K562 (cell line): ENCODE measurements around the gene BTF3L4. TPM values are rescaled to one million over a fixed set of nuclear protein-coding genes. Genes with fewer than 3 reads are reported as not detected.

Experiments used
- CTBP1 ChIP-seq: fragments of 450-650 bp; IDR thresholded peaks from 2 replicates; pipeline ENCODE4 v1.6.1; 2016; ENCODE audit warnings: borderline replicate concordance
- FOXP4 ChIP-seq: sonication (generic); formaldehyde crosslinking; IDR thresholded peaks from 2 replicates; pipeline ENCODE4 v1.8.0; 2022; ENCODE audit warnings: mild to moderate bottlenecking, missing genetic modification reagents, borderline replicate concordance
- HLTF ChIP-seq: fragments of 450-650 bp; IDR thresholded peaks from 2 replicates; pipeline ENCODE4 v1.6.1; 2016
- HMGN3 ChIP-seq: IDR thresholded peaks from 2 replicates; pipeline ENCODE4 v1.6.1; 2011; ENCODE audit warnings: borderline replicate concordance, low read depth, mild to moderate bottlenecking, mixed read lengths, low read length; ENCODE audit not compliant: insufficient read length; ENCODE audit errors: extremely low read depth
- KHSRP ChIP-seq: fragments of 450-650 bp; IDR thresholded peaks from 2 replicates; pipeline ENCODE4 v1.6.1; 2017
- KLF16 ChIP-seq: IDR thresholded peaks from 2 replicates; pipeline ENCODE4 v1.6.1; 2016; ENCODE audit warnings: antibody characterized with exemption
- MCM3 ChIP-seq: fragments of 450-650 bp; IDR thresholded peaks from 2 replicates; pipeline ENCODE4 v1.6.1; 2016
- MYBL2 ChIP-seq, 2 experiments: fragments of 450-650 bp in 1 of 2; sonication (generic) in 1 of 2; formaldehyde crosslinking in 1 of 2; IDR thresholded peaks; 2 replicates each; pipeline versions ENCODE4 v1.6.1 to v1.8.1; 2017 to 2022; ENCODE audit warnings: borderline replicate concordance in 1 of 2, inconsistent platforms in 1 of 2, low read depth in 1 of 2, mild to moderate bottlenecking in 1 of 2, missing genetic modification reagents in 1 of 2, moderate library complexity in 1 of 2
- NR4A1 ChIP-seq, 2 experiments: fragments of 250-450 bp in 1 of 2; fragments of 450-650 bp in 1 of 2; sonication (Bioruptor Pico) in 1 of 2; IDR thresholded peaks; 2 replicates each; pipeline versions ENCODE4 v1.4.0 to v1.6.1; 2016 to 2020; ENCODE audit warnings: mild to moderate bottlenecking in 2 of 2, missing compliant biosample characterization in 1 of 2, missing genetic modification characterization in 1 of 2, moderate library complexity in 1 of 2
- PATZ1 ChIP-seq: fragments of 250-450 bp; sonication (Bioruptor Pico); IDR thresholded peaks from 2 replicates; pipeline ENCODE4 v1.5.0; 2020; ENCODE audit warnings: mild to moderate bottlenecking, borderline replicate concordance
- RBM34 ChIP-seq: fragments of 200-400 bp; formaldehyde crosslinking; IDR thresholded peaks from 2 replicates; pipeline ENCODE4 v1.6.1; 2018; ENCODE audit warnings: low read length, borderline replicate concordance; ENCODE audit not compliant: insufficient read depth
- SMAD1 ChIP-seq: fragments of 150-350 bp; IDR thresholded peaks from 2 replicates; pipeline ENCODE4 v1.6.1; 2014; ENCODE audit warnings: low read length, low read depth; ENCODE audit not compliant: partially characterized antibody
- SMARCA5 ChIP-seq: fragments of 450-650 bp; IDR thresholded peaks from 2 replicates; pipeline ENCODE4 v1.6.1; 2016
- SNIP1 ChIP-seq: fragments of 450-650 bp; IDR thresholded peaks from 2 replicates; pipeline ENCODE4 v1.7.1; 2017; ENCODE audit warnings: low read depth, mild to moderate bottlenecking
- SRF ChIP-seq, 2 experiments: fragments of 250-450, 450-650 bp in 1 of 2; sonication (Bioruptor Pico) in 1 of 2; sonication (generic) in 1 of 2; formaldehyde crosslinking; IDR thresholded peaks; 2 replicates each; pipeline versions ENCODE4 v1.5.0 to v1.5.1; 2020 to 2022; ENCODE audit warnings: mild to moderate bottlenecking in 1 of 2, missing genetic modification reagents in 1 of 2
- TCF7L2 ChIP-seq: fragments of 150-350 bp; IDR thresholded peaks from 2 replicates; pipeline ENCODE4 v1.6.1; 2016; ENCODE audit warnings: low read depth, mild to moderate bottlenecking, low read length, moderate library complexity
- TFAM ChIP-seq: fragments of 250-450 bp; sonication (Bioruptor Pico); conservative IDR thresholded peaks from 2 replicates; pipeline ENCODE4 v1.5.0; 2021; ENCODE audit warnings: mild to moderate bottlenecking, moderate library complexity
- ZC3H11A ChIP-seq: IDR thresholded peaks from 2 replicates; pipeline ENCODE4 v1.6.1; 2012; ENCODE audit warnings: low read depth, low read length, improper control_type of control experiment
- ZNF212 ChIP-seq: fragments of 450-650 bp; formaldehyde crosslinking; IDR thresholded peaks from 2 replicates; pipeline ENCODE4 v1.4.0; 2020; ENCODE audit warnings: mild to moderate bottlenecking
- ZNF280A ChIP-seq: fragments of 450-650 bp; IDR thresholded peaks from 2 replicates; pipeline ENCODE4 v1.6.1; 2018; ENCODE audit warnings: mild to moderate bottlenecking, low read depth; ENCODE audit not compliant: partially characterized antibody
- ZNF511 ChIP-seq: sonication (generic); formaldehyde crosslinking; IDR thresholded peaks from 2 replicates; pipeline ENCODE4 v1.8.0; 2022; ENCODE audit warnings: mild to moderate bottlenecking, missing genetic modification reagents
- ZNF75A ChIP-seq: fragments of 450-650 bp; formaldehyde crosslinking; IDR thresholded peaks from 2 replicates; pipeline ENCODE4 v1.4.0; 2020; ENCODE audit warnings: mild to moderate bottlenecking
- polyA plus RNA-seq, 8 experiments: library from polyadenylated mRNA; depleted of rRNA in 4 of 8; stranded (reverse) in 5 of 8; unstranded in 3 of 8; fragments of >200 nt; fragmentation: Nextera tagmentation in 2 of 8; fragmentation: Illumina TruSeq in 1 of 8; extraction: Ambion mirVana in 2 of 8; extraction: Trizol in 1 of 8; gene quantifications; 2 replicates each; pipeline versions ENCODE4 v1.2.1 to v1.2.3, GENCODE V29; 2011 to 2014; ENCODE audit warnings: inconsistent platforms in 1 of 8, missing spikeins in 1 of 8
- total RNA-seq, 7 experiments: library from RNA; depleted of rRNA in 6 of 7; stranded (reverse); fragments of >200 nt in 6 of 7; fragmentation: Illumina TruSeq in 2 of 7; extraction: Trizol in 2 of 7; gene quantifications; 2 replicates each; pipeline versions ENCODE4 v1.2.1 to v1.2.3, GENCODE V29; 2011 to 2021; ENCODE audit warnings: low replicate concordance in 1 of 7

BTF3L4 gene
- total and polyA plus RNA-seq, 9 of the 15 experiments (the other 6 are each of a cell fraction or from before 2014, with no cell fraction given) = 40.1 to 106 (median 88.8) TPM

GRCh38 chr1:52056163-52056936 is at the start of gene BTF3L4 (continued):
- TF ChIP-seq ZNF511 (CRISPR knock-in tag) (peak; percentile 94), SMAD1 (peak; percentile 22), ZNF75A (CRISPR knock-in tag) (no peak), ZC3H11A (no peak), SMARCA5 (peak; percentile 90), FOXP4 (CRISPR knock-in tag) (peak; percentile 89; the same call in 1 of the 2 replicates), ZNF212 (no peak), MYBL2 (IDR thresholded peaks at IDR 0.05; ENCODE audit: low read depth) (peak; percentile 46; the same call in 1 of the 2 replicates), MYBL2 (CRISPR knock-in tag; IDR thresholded peaks at IDR 0.05; ENCODE audit: borderline replicate concordance) (no peak), PATZ1 (CRISPR knock-in tag) (no peak), TCF7L2 (no peak), KLF16 (0 out of 2 replicates have a peak, but pooled peaks have one; percentile 5), MCM3 (no peak), ZNF280A (no peak), SRF (CRISPR knock-in tag; IDR thresholded peaks at IDR 0.05) (no peak), TFAM (CRISPR knock-in tag) (no peak), SNIP1 (no peak), HLTF (0 out of 2 replicates have a peak, but pooled peaks have one; percentile 18), CTBP1 (peak; percentile 95), HMGN3 (peak; percentile 66), KHSRP (no peak), RBM34 (no peak), NR4A1 (CRISPR knock-in tag; IDR thresholded peaks at IDR 0.05) (no peak), NR4A1 (tag; IDR thresholded peaks at IDR 0.05) (peak; percentile 53; the same call in 1 of the 2 replicates)
